Measurements from ENCODE around the gene IFT122. TPM values are rescaled to one million over a fixed set of nuclear protein-coding genes. Genes with fewer than 3 reads are reported as not detected.

IFT122 gene
- total RNA-seq, 4 donors from 2014 or later: 36.6 to 74.4 (median 43.3) TPM

GRCh38 chr3:129555153-129555550, 115.1 kb downstream of the IFT122 start:
- Histone ChIP-seq H3K4me1 (peaks cover 0 to 81% (median 62%) of the 10 kb centered on the region in 4 donors), H3K27me3 (no peaks in the 10 kb centered on the region), H3K4me3 (no peak overlapping the region), H3K9me3 (no peaks in the 10 kb centered on the region), H3K36me3 (peaks cover 0 to 39% (median 0%) of the 10 kb centered on the region in 3 donors), H3K27ac (peak overlapping the region in 3 of 4 donors; percentile 40 to 95 (median 90))
- TF ChIP-seq EP300 (IDR thresholded peaks at IDR 0.05): peak in 1 of 2 donors; percentile 11
- TF ChIP-seq POLR2A (IDR thresholded peaks at IDR 0.05): no peak
- no peak for TF ChIP-seq CTCF (IDR thresholded peaks at IDR 0.05)
- WGBS, 2 donors: 30 to 37% methylated on average over 15 of the region's 15 CpGs
- DNase-seq (ENCODE audit: low spot score in 2 of 2): no peak

- peak in 1 of 2 donors; percentile 50 for TF ChIP-seq EP300 (IDR thresholded peaks at IDR 0.05)
- no peak for TF ChIP-seq POLR2A (IDR thresholded peaks at IDR 0.05)
- H3K27me3 ChIP-seq: no peaks in the 10 kb centered on the region
- no peaks in the 10 kb centered on the region for H3K9me3 ChIP-seq
- DNase-seq (ENCODE audit: low spot score in 2 of 2): no peak
- peaks cover 0 to 88% (median 67%) of the 10 kb centered on the region in 4 donors for H3K4me1 ChIP-seq
- H3K36me3 ChIP-seq: peaks cover 0 to 41% (median 0%) of the 10 kb centered on the region in 3 donors
- H3K4me3 ChIP-seq: no peak overlapping the region
- WGBS, 2 donors: 29 to 49% methylated on average over 12 to 13 of the region's 18 CpGs
- H3K27ac ChIP-seq: peak overlapping the region in 3 of 4 donors; percentile 4 to 95 (median 90)
Measured at GRCh38 chr3:129555616-129556357, 115.8 kb downstream of the IFT122 start.

GRCh38 chr3:129556358-129556695, 116.3 kb downstream of the IFT122 start:
- DNase-seq (ENCODE audit: low spot score in 2 of 2): no peak
- H3K27ac ChIP-seq: peak overlapping the region in 2 of 4 donors; percentile 90 to 95
- H3K36me3 ChIP-seq: peaks cover 0 to 42% (median 0%) of the 10 kb centered on the region in 3 donors
- H3K9me3 ChIP-seq: no peaks in the 10 kb centered on the region
- WGBS, 2 donors: 79 to 85% methylated on average over 8 to 14 of the region's 15 CpGs
- no peak overlapping the region for H3K4me3 ChIP-seq
- no peaks in the 10 kb centered on the region for H3K27me3 ChIP-seq
- TF ChIP-seq CTCF (IDR thresholded peaks at IDR 0.05) (no peak), POLR2A (IDR thresholded peaks at IDR 0.05) (no peak), EP300 (IDR thresholded peaks at IDR 0.05) (no peak)
- peaks cover 0 to 93% (median 73%) of the 10 kb centered on the region in 4 donors for H3K4me1 ChIP-seq

GRCh38 chr3:129556890-129557547, 117.0 kb downstream of the IFT122 start:
- TF ChIP-seq POLR2A (IDR thresholded peaks at IDR 0.05) (no peak), CTCF (IDR thresholded peaks at IDR 0.05) (no peak), EP300 (IDR thresholded peaks at IDR 0.05) (no peak)
- 71 to 77% methylated on average over 29 to 31 of the region's 31 CpGs for WGBS, 2 donors
- H3K27ac ChIP-seq: peak overlapping the region in 3 of 4 donors; percentile 57 to 95 (median 90)
- no peaks in the 10 kb centered on the region for H3K27me3 ChIP-seq
- H3K4me1 ChIP-seq: peaks cover 0 to 100% (median 79%) of the 10 kb centered on the region in 4 donors
- DNase-seq (ENCODE audit: low spot score in 2 of 2): no peak
- no peak overlapping the region for H3K4me3 ChIP-seq
- peaks cover 0 to 49% (median 0%) of the 10 kb centered on the region in 3 donors for H3K36me3 ChIP-seq
- no peaks in the 10 kb centered on the region for H3K9me3 ChIP-seq

- Histone ChIP-seq H3K4me3 (no peak overlapping the region), H3K36me3 (peaks cover 0 to 54% (median 0%) of the 10 kb centered on the region in 3 donors)
Measured at GRCh38 chr3:129557548-129557894, 117.5 kb downstream of the IFT122 start.

More at GRCh38 chr3:129557548-129557894, 117.5 kb downstream of the IFT122 start:
- H3K27ac ChIP-seq: peak overlapping the region in 3 of 4 donors; percentile 57 to 95 (median 90)
- 32 to 39% methylated on average over 11 of the region's 11 CpGs for WGBS, 2 donors
- TF ChIP-seq EP300 (IDR thresholded peaks at IDR 0.05) (peak in 1 of 2 donors; percentile 73), CTCF (IDR thresholded peaks at IDR 0.05) (no peak), POLR2A (IDR thresholded peaks at IDR 0.05) (peak in 1 of 2 donors; percentile 9)
- peaks cover 0 to 100% (median 82%) of the 10 kb centered on the region in 4 donors for H3K4me1 ChIP-seq
- no peaks in the 10 kb centered on the region for H3K27me3 ChIP-seq
- peak in 1 of 2 donors; percentile 70 for DNase-seq (ENCODE audit: low spot score in 2 of 2)
- no peaks in the 10 kb centered on the region for H3K9me3 ChIP-seq

Measured in tibial nerve (tissue), 4 donors.